Frontal cortex (tissue), 4 donors: Measurements from ENCODE around the gene MAML2. TPM values are rescaled to one million over a fixed set of nuclear protein-coding genes. Genes with fewer than 3 reads are reported as not detected.

Source experiments
- DNase-seq, 2 donors: peaks; one replicate each; pipeline ENCODE4 v3.0.0; 2012; ENCODE audit warnings: low spot score in 2 of 2
- FAIRE-seq: peaks from 2 replicates; lab custom pipeline; 2012; peaks lifted over from hg19 to GRCh38; lab: Jason Lieb, UNC
- total RNA-seq: library from RNA; depleted of rRNA; stranded (reverse); fragments of >200 nt; gene quantifications from one replicate; pipeline ENCODE4 v1.2.3, GENCODE V29; 2014
- donor health status: control.
- donor health status: control.
- donor health status: control.

MAML2 gene
- total RNA-seq, 1 donor from 2014 or later: 3.3 TPM

GRCh38 chr11:96013461-96014213 lies 329.4 kb downstream of the MAML2 start:
- DNase-seq: no peak
- no peak for FAIRE-seq

GRCh38 chr11:96012086-96012824 lies 330.7 kb downstream of the MAML2 start:
- FAIRE-seq: peak; percentile 90
- peak; percentile 55 to 60 for DNase-seq

GRCh38 chr11:96010683-96011082 lies 332.3 kb downstream of the MAML2 start:
- FAIRE-seq: no peak
- no peak for DNase-seq

- FAIRE-seq (no peak), DNase-seq (no peak)
Observed at GRCh38 chr11:96008161-96008720, 334.8 kb downstream of the MAML2 start.

- FAIRE-seq (no peak), DNase-seq (no peak)
Observed at GRCh38 chr11:96006037-96006436, 337.0 kb downstream of the MAML2 start.

- no peak for FAIRE-seq
- no peak for DNase-seq
Observed at GRCh38 chr11:96004862-96005261, 338.1 kb downstream of the MAML2 start.

GRCh38 chr11:96002754-96003290 lies 340.2 kb downstream of the MAML2 start:
- DNase-seq (no peak), FAIRE-seq (no peak)

- FAIRE-seq: no peak
- no peak for DNase-seq
Observed at GRCh38 chr11:96002339-96002738, 340.7 kb downstream of the MAML2 start.

- FAIRE-seq (no peak), DNase-seq (no peak)
Observed at GRCh38 chr11:96001037-96001436, 342.0 kb downstream of the MAML2 start.

GRCh38 chr11:95999711-96000406 lies 343.1 kb downstream of the MAML2 start:
- FAIRE-seq (no peak), DNase-seq (no peak)

GRCh38 chr11:95996621-95997235 lies 346.3 kb downstream of the MAML2 start:
- FAIRE-seq: no peak
- no peak for DNase-seq

- DNase-seq: no peak
- no peak for FAIRE-seq
Observed at GRCh38 chr11:95994329-95994728, 348.7 kb downstream of the MAML2 start.

GRCh38 chr11:95993438-95994298 lies 349.3 kb downstream of the MAML2 start:
- DNase-seq (no peak), FAIRE-seq (no peak)

- DNase-seq: no peak
- no peak for FAIRE-seq
Observed at GRCh38 chr11:95991545-95991944, 351.4 kb downstream of the MAML2 start.

- no peak for FAIRE-seq
- DNase-seq: no peak
Observed at GRCh38 chr11:95991101-95991500, 351.9 kb downstream of the MAML2 start.

- no peak for DNase-seq
- no peak for FAIRE-seq
Observed at GRCh38 chr11:95989780-95990179, 353.2 kb downstream of the MAML2 start.

GRCh38 chr11:95989076-95989605 lies 353.9 kb downstream of the MAML2 start:
- DNase-seq (no peak), FAIRE-seq (no peak)

- FAIRE-seq (no peak), DNase-seq (no peak)
Observed at GRCh38 chr11:95985174-95985808, 357.7 kb downstream of the MAML2 start.
